Activated naive CD4-positive, alpha-beta T cell treated with Interleukin-2 at 50 U/mL for 16 hours (primary cell): ENCODE results near the gene SLC27A6.
"Not testable (repeated sequence)": the region's sequence is repeated elsewhere in the genome, so short reads cannot be mapped to it uniquely, and the experiment has no call there.

ENCODE experiments used
- DNase-seq: peaks from one replicate; pipeline ENCODE4 v3.0.0-alpha.2; 2020

The SLC27A6 gene

GRCh38 chr5:128965011-128965637 is at the start of gene SLC27A6:
TSS of gene SLC27A6 (plus strand) at chr5:128965488. CDS start at chr5:128966138, 650 bp downstream.
- DNase-seq = no peak

- no peak for DNase-seq
Measured at GRCh38 chr5:128919542-128919941, 45.7 kb upstream of the SLC27A6 start.

- DNase-seq = no peak
Measured at GRCh38 chr5:128920345-128921215, 44.7 kb upstream of the SLC27A6 start.

- DNase-seq = no peak
Measured at GRCh38 chr5:128924299-128924698, 41.0 kb upstream of the SLC27A6 start.

- DNase-seq = no peak
Measured at GRCh38 chr5:128925973-128926372, 39.3 kb upstream of the SLC27A6 start.

GRCh38 chr5:128927644-128928043 is 37.6 kb upstream of the SLC27A6 start:
- DNase-seq = no peak

GRCh38 chr5:128932232-128932631 is 33.1 kb upstream of the SLC27A6 start:
- DNase-seq = not testable (repeated sequence)

GRCh38 chr5:128943100-128943499 is 22.2 kb upstream of the SLC27A6 start:
- DNase-seq = not testable (repeated sequence)

- DNase-seq = no peak
Measured at GRCh38 chr5:128949847-128950546, 15.3 kb upstream of the SLC27A6 start.

- not testable (repeated sequence) for DNase-seq
Measured at GRCh38 chr5:128951301-128951700, 14.0 kb upstream of the SLC27A6 start.

- no peak for DNase-seq
Measured at GRCh38 chr5:128956164-128956563, 9.1 kb upstream of the SLC27A6 start.

GRCh38 chr5:128962211-128962610 is 3.1 kb upstream of the SLC27A6 start:
- no peak for DNase-seq

GRCh38 chr5:128965638-128966302 is 482 bp downstream of the SLC27A6 start:
- DNase-seq = no peak

- no peak for DNase-seq
Measured at GRCh38 chr5:128966375-128966774, 1.1 kb downstream of the SLC27A6 start.

- DNase-seq = no peak
Measured at GRCh38 chr5:128966846-128967245, 1.6 kb downstream of the SLC27A6 start.

- DNase-seq = no peak
Measured at GRCh38 chr5:128973244-128973643, 8.0 kb downstream of the SLC27A6 start.

- DNase-seq = no peak
Measured at GRCh38 chr5:128974567-128974966, 9.3 kb downstream of the SLC27A6 start.

- no peak for DNase-seq
Measured at GRCh38 chr5:128979761-128980160, 14.5 kb downstream of the SLC27A6 start.

GRCh38 chr5:128980917-128981316 is 15.6 kb downstream of the SLC27A6 start:
- DNase-seq = no peak

GRCh38 chr5:128984480-128984879 is 19.2 kb downstream of the SLC27A6 start:
- no peak for DNase-seq

- DNase-seq = no peak
Measured at GRCh38 chr5:128988476-128988875, 23.2 kb downstream of the SLC27A6 start.

GRCh38 chr5:129001841-129002526 is 36.7 kb downstream of the SLC27A6 start:
- no peak for DNase-seq

GRCh38 chr5:129002527-129002842 is 37.2 kb downstream of the SLC27A6 start:
- no peak for DNase-seq
